HG03108 (cell line): Measurements from ENCODE around the gene ZNF467.

Experiments
- ATAC-seq: cut with Tn5 transposase; IDR thresholded peaks from one replicate; pipeline ENCODE4 v1.9.1; 2021; ENCODE audit warnings: moderate library complexity; ENCODE audit not compliant: unreplicated experiment

Gene ZNF467

DNA sequence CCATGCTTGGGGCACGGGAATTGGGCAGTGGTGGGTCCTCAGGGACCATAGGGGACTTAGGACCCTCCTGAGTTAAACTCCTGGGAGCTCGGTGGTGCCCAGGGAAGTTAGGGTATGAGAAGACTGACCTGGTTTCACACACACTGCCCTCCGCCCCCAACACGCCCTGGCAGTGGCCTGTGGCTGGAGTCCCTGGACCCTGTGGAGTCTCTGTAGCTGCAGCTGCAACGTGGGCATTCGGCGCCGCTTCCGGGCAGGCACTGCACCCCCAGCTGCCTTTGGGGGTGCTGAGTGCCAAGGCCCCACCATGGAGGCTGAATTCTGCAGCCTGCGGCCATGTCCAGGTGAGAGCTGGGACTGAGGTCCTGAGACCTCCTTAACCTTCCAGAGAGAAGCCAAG, 34.9 kb upstream of the ZNF467 start:
- ATAC-seq, result no peak

GRCh38 chr7:149806726-149807125, 33.3 kb upstream of the ZNF467 start:
- no peak for ATAC-seq

DNA sequence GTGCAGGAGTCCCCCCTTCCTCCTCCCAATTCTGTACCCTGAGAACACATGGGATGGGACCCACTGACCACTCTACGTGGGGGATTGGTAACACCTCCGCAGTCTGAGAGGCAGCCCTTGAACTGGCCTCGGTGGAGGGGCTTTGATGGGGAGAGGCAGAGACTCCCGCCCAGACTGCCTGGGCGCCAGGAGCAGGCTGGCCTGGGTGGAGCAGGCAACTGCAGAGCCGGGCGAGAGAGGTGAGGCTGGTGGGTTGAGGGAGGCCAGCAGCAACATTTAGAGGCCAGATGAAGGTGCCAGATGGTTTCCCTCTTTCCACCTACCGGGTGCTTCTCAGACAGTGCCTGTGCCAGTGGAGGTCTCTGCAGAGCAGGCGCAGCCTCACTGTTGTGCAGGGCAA, 30.7 kb upstream of the ZNF467 start:
- ATAC-seq, result no peak

GRCh38 chr7:149803551-149804074, 30.2 kb upstream of the ZNF467 start:
- no peak for ATAC-seq

DNA sequence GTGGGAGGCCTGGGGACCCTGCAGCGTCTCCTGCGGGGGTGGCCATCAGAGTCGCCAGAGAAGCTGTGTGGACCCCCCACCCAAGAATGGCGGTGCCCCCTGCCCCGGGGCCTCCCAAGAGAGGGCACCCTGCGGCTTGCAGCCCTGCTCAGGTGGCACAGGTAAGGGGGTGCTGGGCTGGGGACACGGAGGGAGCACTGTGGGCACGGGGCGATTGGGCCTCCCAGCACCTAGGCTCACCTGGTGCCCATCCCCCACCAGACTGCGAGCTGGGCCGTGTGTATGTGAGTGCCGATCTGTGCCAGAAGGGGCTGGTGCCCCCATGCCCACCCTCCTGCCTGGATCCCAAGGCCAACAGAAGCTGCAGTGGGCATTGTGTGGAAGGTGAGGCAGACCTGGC, 29.6 kb upstream of the ZNF467 start:
- no peak for ATAC-seq

DNA sequence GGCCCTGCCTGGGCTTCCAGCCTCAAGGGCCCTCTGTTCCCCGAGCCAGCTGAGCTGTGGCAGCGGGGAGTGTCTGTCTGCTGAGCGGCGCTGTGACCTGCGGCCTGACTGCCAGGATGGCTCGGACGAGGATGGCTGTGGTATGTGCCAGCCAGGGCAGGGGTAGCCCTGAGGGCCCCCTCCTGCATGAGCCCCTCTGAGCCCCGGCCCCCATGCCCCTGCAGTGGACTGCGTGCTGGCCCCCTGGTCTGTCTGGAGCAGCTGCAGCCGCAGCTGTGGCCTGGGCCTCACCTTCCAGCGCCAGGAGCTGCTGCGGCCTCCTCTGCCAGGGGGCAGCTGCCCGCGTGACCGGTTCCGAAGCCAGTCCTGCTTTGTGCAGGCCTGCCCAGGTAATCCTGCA, 28.4 kb upstream of the ZNF467 start:
- no peak for ATAC-seq

DNA sequence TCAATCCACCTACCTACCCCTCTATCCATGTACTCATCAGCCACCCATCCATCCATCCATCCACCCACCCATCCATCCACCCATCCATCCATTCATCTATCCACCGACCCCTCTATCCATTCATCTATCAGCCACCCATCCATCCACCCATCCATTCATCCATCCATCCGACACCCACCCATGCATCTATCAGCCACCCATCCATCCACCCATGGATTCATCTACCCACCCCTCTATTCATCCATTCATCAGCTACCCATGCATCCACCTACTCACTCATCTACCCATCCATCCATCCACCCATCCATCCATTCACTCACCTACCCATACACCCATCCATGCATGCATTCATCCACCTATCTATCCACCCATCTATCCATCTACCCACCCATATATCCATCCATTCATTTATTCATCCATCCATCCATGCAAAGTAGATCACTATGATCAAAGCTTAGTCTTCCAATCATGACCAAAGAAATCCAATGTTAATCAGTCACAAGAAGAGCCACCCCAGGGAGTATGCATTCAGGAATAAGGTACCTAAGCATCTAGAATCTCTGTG, 27.7 kb upstream of the ZNF467 start:
- no peak for ATAC-seq

DNA sequence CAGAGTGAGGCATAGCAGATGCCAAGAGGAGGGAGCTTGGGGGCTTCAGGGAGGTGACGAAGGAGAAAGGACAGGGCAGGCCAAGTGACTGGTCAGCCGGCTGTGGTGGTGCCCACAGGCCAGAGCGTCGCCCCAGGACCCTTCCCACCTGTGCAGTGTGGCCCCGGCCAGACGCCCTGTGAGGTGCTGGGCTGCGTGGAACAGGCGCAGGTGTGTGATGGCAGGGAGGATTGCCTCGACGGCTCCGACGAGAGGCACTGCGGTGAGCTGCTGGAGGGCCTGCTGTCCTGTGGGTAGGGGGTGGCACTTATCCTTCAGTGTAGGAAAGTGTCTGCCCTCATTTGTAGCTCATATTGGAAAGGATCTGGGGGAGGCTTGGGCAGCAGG, 26.8 kb upstream of the ZNF467 start:
- no peak for ATAC-seq

DNA sequence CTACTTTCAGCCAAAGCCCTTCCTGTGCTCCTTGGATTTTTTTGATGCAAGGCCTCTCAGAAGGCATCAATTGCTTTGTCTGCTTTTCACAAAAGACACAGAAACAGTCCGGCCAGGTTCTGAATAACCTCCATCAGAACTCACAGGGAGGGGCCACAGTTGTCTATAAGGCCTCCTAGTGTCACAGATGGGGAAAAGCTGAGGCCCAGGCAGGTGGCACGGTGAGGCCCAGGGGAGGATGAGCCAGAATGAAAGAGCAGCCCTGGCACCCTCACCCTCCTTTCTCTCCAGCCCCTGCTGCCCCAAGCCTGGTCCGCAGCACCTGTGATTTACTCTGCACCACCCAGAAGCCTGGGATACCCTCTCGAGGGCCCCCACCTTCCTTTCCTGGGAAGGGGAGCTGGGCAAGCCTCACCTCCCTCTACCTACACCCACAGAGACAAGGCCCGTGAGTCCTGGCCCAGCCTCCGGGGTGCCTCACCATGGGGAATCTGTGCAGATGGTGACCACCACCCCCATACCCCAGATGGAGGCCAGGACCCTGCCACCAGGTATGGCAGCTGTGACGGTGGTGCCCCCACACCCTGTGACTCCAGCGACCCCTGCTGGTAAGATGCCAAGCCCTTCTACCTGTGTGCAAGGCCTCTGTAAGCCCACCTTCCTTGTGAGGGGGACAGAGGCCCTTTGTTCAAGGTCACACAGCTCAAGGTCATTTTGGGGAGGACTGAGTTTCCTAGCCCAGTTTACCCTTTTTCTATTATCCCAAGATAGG, 26.2 kb upstream of the ZNF467 start:
- no peak for ATAC-seq

GRCh38 chr7:149797771-149798170, 24.4 kb upstream of the ZNF467 start:
- no peak for ATAC-seq

DNA sequence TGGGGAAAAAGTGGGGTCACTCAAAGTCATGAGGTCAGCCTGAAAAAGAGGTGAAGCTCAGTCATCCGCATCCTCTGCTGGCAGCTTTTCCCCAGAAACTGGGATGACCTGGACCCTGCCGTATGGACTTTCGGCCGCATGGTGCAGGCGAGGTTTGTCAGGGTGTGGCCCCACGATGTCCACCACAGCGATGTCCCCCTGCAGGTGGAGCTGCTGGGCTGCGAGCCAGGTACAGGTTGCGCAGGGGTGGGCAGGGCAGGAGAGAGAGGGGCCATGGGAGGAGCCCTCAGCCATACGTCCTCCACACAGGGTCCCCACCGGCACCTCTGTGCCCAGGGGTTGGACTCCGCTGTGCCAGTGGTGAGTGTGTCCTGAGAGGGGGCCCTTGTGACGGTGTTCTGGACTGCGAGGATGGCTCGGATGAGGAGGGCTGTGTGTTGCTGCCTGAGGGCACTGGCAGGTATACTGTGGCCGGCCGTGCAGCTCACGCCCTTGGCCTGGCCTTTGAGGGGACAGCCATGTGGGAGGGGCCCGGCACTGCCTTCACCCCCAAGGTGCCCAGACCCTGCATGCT, 23.0 kb upstream of the ZNF467 start:
- no peak for ATAC-seq

DNA sequence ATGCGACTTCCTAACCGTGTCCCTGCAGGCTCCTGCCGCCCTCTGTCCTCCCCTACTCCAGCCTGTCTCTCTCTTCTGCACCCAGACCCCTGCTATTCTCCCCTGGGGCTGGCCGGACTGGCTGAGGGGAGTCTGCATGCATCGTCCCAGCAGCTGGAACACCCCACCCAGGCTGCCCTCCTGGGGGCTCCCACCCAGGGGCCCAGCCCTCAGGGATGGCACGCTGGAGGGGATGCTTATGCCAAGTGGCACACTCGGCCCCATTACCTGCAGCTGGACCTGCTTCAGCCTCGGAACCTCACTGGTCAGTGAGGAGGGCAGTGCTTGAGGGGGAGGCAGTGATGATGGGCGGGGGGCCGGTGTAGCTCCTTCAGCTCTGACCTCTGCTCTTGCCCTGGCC, 21.7 kb upstream of the ZNF467 start:
- no peak for ATAC-seq

- ATAC-seq, result no peak
Measured at GRCh38 chr7:149794661-149795060, 21.3 kb upstream of the ZNF467 start.

DNA sequence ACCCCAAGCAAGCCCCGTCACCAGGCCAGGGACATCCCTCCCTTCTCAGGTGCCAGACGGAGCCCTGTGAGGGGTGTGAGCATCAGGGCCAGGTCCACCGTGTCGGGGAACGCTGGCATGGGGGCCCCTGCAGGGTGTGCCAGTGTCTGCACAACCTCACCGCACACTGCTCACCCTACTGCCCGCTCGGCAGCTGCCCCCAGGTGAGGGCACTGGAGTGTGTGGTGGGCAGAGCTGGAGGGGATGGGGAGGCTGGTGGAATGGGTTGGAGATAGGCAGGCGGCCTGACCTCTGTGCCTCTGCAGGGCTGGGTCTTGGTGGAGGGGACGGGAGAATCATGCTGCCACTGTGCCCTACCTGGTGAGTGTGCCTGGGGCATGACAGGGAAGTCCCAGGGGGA, 19.9 kb upstream of the ZNF467 start:
- no peak for ATAC-seq

- no peak for ATAC-seq
Measured at GRCh38 chr7:149792220-149792595, 18.8 kb upstream of the ZNF467 start.

- ATAC-seq, result no peak
Measured at GRCh38 chr7:149791411-149792219, 18.2 kb upstream of the ZNF467 start.

- ATAC-seq, result no peak
Measured at GRCh38 chr7:149790754-149791360, 17.5 kb upstream of the ZNF467 start.

- ATAC-seq, result no peak
Measured at GRCh38 chr7:149790146-149790548, 16.8 kb upstream of the ZNF467 start.

- no peak for ATAC-seq
Measured at GRCh38 chr7:149789101-149789500, 15.7 kb upstream of the ZNF467 start.

GRCh38 chr7:149788300-149788851, 15.0 kb upstream of the ZNF467 start:
- no peak for ATAC-seq
